T47D (cell line): ENCODE results near the gene GMIP.

Experiments used
- DNase-seq, 2 experiments: peaks; one replicate each; pipeline versions ENCODE4 v3.0.0 to v3.0.0-alpha.2; 2011 to 2012; ENCODE audit warnings: low read depth in 1 of 2, low spot score in 1 of 2
- JUND ChIP-seq: IDR thresholded peaks from 2 replicates; pipeline ENCODE4 v1.6.1; 2012; ENCODE audit warnings: low read depth
- in situ Hi-C: cut with HindIII; loops from 2 replicates; pipeline ENCODE4 v1.10.0; 2016; ENCODE audit warnings: low sequenced_read_pairs, low pct_unique_long_range_greater_than_20kb

GMIP gene

GRCh38 chr19:19636573-19637185, 6.8 kb downstream of the GMIP start:
- TF ChIP-seq JUND = no peak
- in situ Hi-C loops = no loop called here
- DNase-seq = no peak

- in situ Hi-C loops = no loop called here
- TF ChIP-seq JUND = no peak
- no peak for DNase-seq
These were observed 8.1 kb downstream of the GMIP start for GRCh38 chr19:19635313-19635702.

GRCh38 chr19:19634516-19635312, 8.7 kb downstream of the GMIP start:
- no peak for TF ChIP-seq JUND
- in situ Hi-C loops = no loop called here
- no peak for DNase-seq

GRCh38 chr19:19633711-19634515, 9.5 kb downstream of the GMIP start:
- TF ChIP-seq JUND = no peak
- no peak for DNase-seq
- in situ Hi-C loops = no loop called here

- in situ Hi-C loops = no loop called here
- no peak for TF ChIP-seq JUND
- DNase-seq = no peak
These were observed 10.8 kb downstream of the GMIP start for GRCh38 chr19:19632661-19633060.

GRCh38 chr19:19631346-19631745, 12.1 kb downstream of the GMIP start:
- TF ChIP-seq JUND = no peak
- in situ Hi-C loops = no loop called here
- DNase-seq = no peak

- TF ChIP-seq JUND = no peak
- DNase-seq = no peak
- in situ Hi-C loops = no loop called here
These were observed 13.0 kb downstream of the GMIP start for GRCh38 chr19:19630426-19630825.

- no peak for TF ChIP-seq JUND
- in situ Hi-C loops = no loop called here
- no peak for DNase-seq
These were observed 13.4 kb downstream of the GMIP start for GRCh38 chr19:19630062-19630414.

- TF ChIP-seq JUND = no peak
- no peak for DNase-seq
- in situ Hi-C loops = no loop called here
These were observed 14.8 kb downstream of the GMIP start for GRCh38 chr19:19628501-19629134.

GRCh38 chr19:19627621-19628500, 15.6 kb downstream of the GMIP start, which contains the start of gene LPAR2:
LPAR2 (minus strand) TSS chr19:19628220; CDS start chr19:19627275, 945 bp downstream.
- no peak for TF ChIP-seq JUND
- in situ Hi-C loops = no loop called here
- peak; percentile 82 to 93 for DNase-seq

- DNase-seq = no peak
- no peak for TF ChIP-seq JUND
- in situ Hi-C loops = no loop called here
These were observed 16.7 kb downstream of the GMIP start for GRCh38 chr19:19626516-19627472.
